Measurements from ENCODE around the gene ATP1B4. TPM values are rescaled to one million over a fixed set of nuclear protein-coding genes. Genes with fewer than 3 reads are reported as not detected.

ATP1B4 gene
- total RNA-seq (2021; fragmentation: NEBNext Ultra II Directional; extraction: Animal tissue kit (Norgen Biotek cat#: 25700)) (not detected in 2 replicates), polyA plus RNA-seq (2011; rRNA removed) (not detected in 2 replicates), polyA minus RNA-seq (2011; rRNA and poly(A)+ RNA removed) (not detected in 2 replicates)
- polyA plus RNA-seq (2011; cell fraction: cytosol; rRNA removed): not detected
- polyA plus RNA-seq (2011; cell fraction: nucleus; rRNA removed): not detected
- polyA plus RNA-seq (2012, experiment 1 of 2): not detected in 4 replicates
- not detected for polyA plus RNA-seq (2012, experiment 2 of 2)
- polyA plus RNA-seq (2013, experiment 1 of 2): not detected
- not detected for polyA plus RNA-seq (2013, experiment 2 of 2)
- polyA minus RNA-seq (2011; cell fraction: cytosol; rRNA and poly(A)+ RNA removed): not detected
- not detected for polyA minus RNA-seq (2011; cell fraction: nucleus; rRNA and poly(A)+ RNA removed)
- long read RNA-seq, experiment 1: 0 reads
- long read RNA-seq, experiment 2: 0 reads

DNA sequence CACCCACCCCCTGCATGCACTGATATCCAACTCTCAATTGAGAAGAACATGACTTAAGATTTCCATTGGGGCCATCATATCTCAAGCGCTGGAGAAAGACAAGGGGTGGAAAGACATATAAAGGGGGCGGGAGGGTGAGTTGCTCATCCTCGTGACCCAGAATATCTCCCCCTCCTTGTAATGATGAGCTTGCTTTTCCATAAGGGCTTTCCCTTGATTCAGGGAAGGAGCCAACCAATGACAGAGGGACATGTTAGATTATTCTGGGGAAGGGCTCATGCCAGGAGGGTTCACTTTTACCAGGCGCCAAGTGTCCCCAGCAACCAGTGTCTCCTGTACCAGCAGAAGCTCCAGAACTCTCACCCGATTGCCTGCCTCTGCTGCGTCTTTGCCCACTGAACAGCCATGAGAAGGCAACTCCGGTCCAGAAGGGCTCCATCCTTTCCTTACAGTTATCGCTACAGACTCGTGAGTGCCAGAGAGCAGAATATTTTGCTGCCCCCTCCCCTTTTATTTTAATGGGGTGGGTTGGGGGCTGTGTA is at the start of gene ATP1B4:
ATP1B4 (plus strand) TSS at position 326 of the 542 bp plus-strand sequence; CDS start at position 406, 80 bp downstream.
- no peak within 1 kb of the TSS for H4K91ac ChIP-seq (replicated peaks; ENCODE audit: insufficient read length, low read length)
- H2BK12ac ChIP-seq (ENCODE audit: low read depth, low read length): no peak within 1 kb of the TSS
- no peak within 1 kb of the TSS for H3K9ac ChIP-seq (replicated peaks in 1 of 4; ENCODE audit: extremely low read depth in 1 of 4, low read depth in 3 of 4, low read length in 3 of 4)
- POLR2A ChIA-PET (ENCODE audit: partially characterized antibody): no interaction called here
- no peaks in the 10 kb centered on the region for H3K9me3 ChIP-seq (ENCODE audit: insufficient read depth in 2 of 2, low read depth in 1 of 2, low read length in 1 of 2)
- no peaks in the 10 kb centered on the region for H3K4me1 ChIP-seq (replicated peaks in 1 of 4; ENCODE audit: control insufficient read depth in 3 of 4, insufficient read depth in 4 of 4, low read length in 3 of 4)
- CTCF ChIA-PET (ENCODE audit: partially characterized antibody): interaction anchor here (0.9 to 1.3 kb wide), 4 partner anchors 10 to 89 kb away, joined by 3 to 4 read pairs (median 3); no protein-coding TSS in a partner anchor
- WGBS, 2 experiments (ENCODE audit: extremely low coverage in 1 of 2, insufficient coverage in 1 of 2, insufficient read length in 1 of 2, insufficient replicate concordance in 2 of 2, low coverage in 1 of 2, low lambda C conversion rate in 2 of 2, missing lambda C conversion rate in 1 of 2): 87% methylated on average over 6 of the region's 9 CpGs; no CpG with 5 or more reads in 1 of the 2 experiments
- H3K56ac ChIP-seq (replicated peaks; ENCODE audit: insufficient read length, low read depth, low read length): no peak within 1 kb of the TSS
- H3K27me3 ChIP-seq (replicated peaks in 1 of 4; ENCODE audit: control insufficient read depth in 3 of 4, extremely low read depth in 1 of 4, insufficient read depth in 3 of 4, low read length in 3 of 4): no peaks in the 10 kb centered on the region
- no peaks in the 10 kb centered on the region for H3K23me2 ChIP-seq (ENCODE audit: low read depth, low read length)
- no peak within 1 kb of the TSS for H4K8ac ChIP-seq (ENCODE audit: extremely low read depth, insufficient read depth, low read length)
- no peak within 1 kb of the TSS for H2BK5ac ChIP-seq (ENCODE audit: low read depth, low read length)
- no peak within 1 kb of the TSS for H3K4me2 ChIP-seq (ENCODE audit: insufficient read depth in 1 of 2, low read depth in 2 of 2, low read length in 2 of 2)
- no peak within 1 kb of the TSS for H3K14ac ChIP-seq (ENCODE audit: insufficient read length)
- FAIRE-seq (no peak), DNase-seq (ENCODE audit: low read depth in 1 of 2, low spot score in 2 of 2) (no peak)
- no peak within 1 kb of the TSS for H3K4me3 ChIP-seq (ENCODE audit: extremely low read depth in 1 of 4, insufficient read depth in 2 of 4, low read depth in 3 of 4, low read length in 4 of 4)
- H2BK15ac ChIP-seq (ENCODE audit: low read length): no peak within 1 kb of the TSS
- no peak within 1 kb of the TSS for H3K27ac ChIP-seq (ENCODE audit: low read depth, low read length)
- no peaks in the 10 kb centered on the region for H4K20me1 ChIP-seq (replicated peaks in 1 of 2; ENCODE audit: control insufficient read depth in 1 of 2, insufficient read depth in 2 of 2, low read length in 2 of 2)
- no peak within 1 kb of the TSS for H2BK120ac ChIP-seq (replicated peaks; ENCODE audit: low read depth, low read length)
- no peak within 1 kb of the TSS for H2BK20ac ChIP-seq (ENCODE audit: low read length)
- no peak within 1 kb of the TSS for H2AK5ac ChIP-seq (ENCODE audit: low read depth, low read length)
- H3K79me1 ChIP-seq (ENCODE audit: low read depth, low read length): no peaks in the 10 kb centered on the region
- H3K4ac ChIP-seq (replicated peaks; ENCODE audit: insufficient read length, low read depth, low read length): no peak within 1 kb of the TSS
- no peak within 1 kb of the TSS for H2AFZ ChIP-seq (ENCODE audit: low read length)
- H3K23ac ChIP-seq (ENCODE audit: insufficient read length): no peak within 1 kb of the TSS
- H3K79me2 ChIP-seq (ENCODE audit: control insufficient read depth in 1 of 2, insufficient read depth in 2 of 2, low read length in 2 of 2): no peaks in the 10 kb centered on the region
- no peaks in the 10 kb centered on the region for H3K36me3 ChIP-seq (ENCODE audit: control insufficient read depth in 2 of 4, insufficient read depth in 4 of 4, low read length in 3 of 4)
- H3K18ac ChIP-seq (ENCODE audit: extremely low read depth, low read length): no peak within 1 kb of the TSS
- H4K5ac ChIP-seq (ENCODE audit: insufficient read length, low read depth, low read length): no peak within 1 kb of the TSS
- TF ChIP-seq EZH2 (IDR thresholded peaks at IDR 0.05; ENCODE audit: low read depth, low read length, severe bottlenecking) (no peak), NANOG (IDR thresholded peaks at IDR 0.05; ENCODE audit: insufficient read depth, low read depth, low read length, poor library complexity, severe bottlenecking) (no peak), TBP (IDR thresholded peaks at IDR 0.05; ENCODE audit: low read depth, low read length) (no peak), CTBP2 (IDR thresholded peaks at IDR 0.05; ENCODE audit: borderline replicate concordance, insufficient read depth, insufficient read length, low read length) (no peak), GABPA (IDR thresholded peaks at IDR 0.05; ENCODE audit: borderline replicate concordance, insufficient read depth, low read length) (no peak), SAP30 (IDR thresholded peaks at IDR 0.05; ENCODE audit: insufficient read depth, insufficient replicate concordance, low read length) (no peak), SP2 (IDR thresholded peaks at IDR 0.05; ENCODE audit: low read length) (no peak)
- TF ChIP-seq, protein P1, sequence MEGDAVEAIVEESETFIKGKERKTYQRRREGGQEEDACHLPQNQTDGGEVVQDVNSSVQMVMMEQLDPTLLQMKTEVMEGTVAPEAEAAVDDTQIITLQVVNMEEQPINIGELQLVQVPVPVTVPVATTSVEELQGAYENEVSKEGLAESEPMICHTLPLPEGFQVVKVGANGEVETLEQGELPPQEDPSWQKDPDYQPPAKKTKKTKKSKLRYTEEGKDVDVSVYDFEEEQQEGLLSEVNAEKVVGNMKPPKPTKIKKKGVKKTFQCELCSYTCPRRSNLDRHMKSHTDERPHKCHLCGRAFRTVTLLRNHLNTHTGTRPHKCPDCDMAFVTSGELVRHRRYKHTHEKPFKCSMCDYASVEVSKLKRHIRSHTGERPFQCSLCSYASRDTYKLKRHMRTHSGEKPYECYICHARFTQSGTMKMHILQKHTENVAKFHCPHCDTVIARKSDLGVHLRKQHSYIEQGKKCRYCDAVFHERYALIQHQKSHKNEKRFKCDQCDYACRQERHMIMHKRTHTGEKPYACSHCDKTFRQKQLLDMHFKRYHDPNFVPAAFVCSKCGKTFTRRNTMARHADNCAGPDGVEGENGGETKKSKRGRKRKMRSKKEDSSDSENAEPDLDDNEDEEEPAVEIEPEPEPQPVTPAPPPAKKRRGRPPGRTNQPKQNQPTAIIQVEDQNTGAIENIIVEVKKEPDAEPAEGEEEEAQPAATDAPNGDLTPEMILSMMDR (IDR thresholded peaks at IDR 0.05; ENCODE audit: control extremely low read depth in 1 of 3, insufficient read depth in 1 of 3, low read depth in 1 of 3, low read length in 3 of 3): no peak
